SK-N-SH treated with all-trans-retinoic acid at 6 μM for 48 hours (cell line): ENCODE data around the gene AOPEP.

Experiments used
- ARNTL ChIP-seq: fragments of 450-650 bp; formaldehyde crosslinking; IDR thresholded peaks from 2 replicates; pipeline ENCODE4 v1.5.0; 2020; ENCODE audit warnings: low read depth, mild to moderate bottlenecking, moderate library complexity, borderline replicate concordance
- BACH2 ChIP-seq: fragments of 250-450 bp; sonication (Bioruptor Pico); IDR thresholded peaks from 2 replicates; pipeline ENCODE4 v1.9.0; 2021; ENCODE audit warnings: mild to moderate bottlenecking, borderline replicate concordance
- ESRRG ChIP-seq: fragments of 250-450 bp; sonication (Bioruptor Pico); IDR thresholded peaks from 2 replicates; pipeline ENCODE4 v1.6.1; 2021; ENCODE audit warnings: mild to moderate bottlenecking
- GLIS3 ChIP-seq: fragments of 250-450 bp; sonication (Bioruptor Pico); IDR thresholded peaks from 2 replicates; pipeline ENCODE4 v1.5.0; 2020; ENCODE audit warnings: mild to moderate bottlenecking, moderate library complexity
- OSR1 ChIP-seq: fragments of 250-450 bp; sonication (Bioruptor Pico); IDR thresholded peaks from 2 replicates; pipeline ENCODE4 v1.8.0; 2022; ENCODE audit warnings: moderate library complexity, mild to moderate bottlenecking, inconsistent platforms
- RARB ChIP-seq: fragments of 250-450 bp; sonication (Bioruptor Pico); IDR thresholded peaks from 2 replicates; pipeline ENCODE4 v1.8.0; 2021; ENCODE audit warnings: mild to moderate bottlenecking, moderate library complexity
- TCF4 ChIP-seq: fragments of 250-450 bp; sonication (Bioruptor Pico); IDR thresholded peaks from 2 replicates; pipeline ENCODE4 v1.8.0; 2021; ENCODE audit warnings: mild to moderate bottlenecking, moderate library complexity, borderline replicate concordance
- ZFP3 ChIP-seq: fragments of 250-450 bp; sonication (Bioruptor Pico); IDR thresholded peaks from 2 replicates; pipeline ENCODE4 v1.5.0; 2020; ENCODE audit warnings: mild to moderate bottlenecking, moderate library complexity
- ZFP30 ChIP-seq: fragments of 450-650 bp; formaldehyde crosslinking; IDR thresholded peaks from 2 replicates; pipeline ENCODE4 v1.5.0; 2022; ENCODE audit warnings: mild to moderate bottlenecking, moderate library complexity
- ZNF565 ChIP-seq: fragments of 450-650 bp; formaldehyde crosslinking; conservative IDR thresholded peaks from 2 replicates; pipeline ENCODE4 v1.5.0; 2020; ENCODE audit warnings: low read depth, mild to moderate bottlenecking, moderate library complexity
- ZNF70 ChIP-seq: fragments of 450-650 bp; formaldehyde crosslinking; IDR thresholded peaks from 2 replicates; pipeline ENCODE4 v1.5.0; 2020; ENCODE audit warnings: mild to moderate bottlenecking, moderate library complexity
- TF ChIP-seq, protein P1 (sequence below): fragments of 250-450 bp; sonication (Bioruptor Pico); IDR thresholded peaks from 2 replicates; pipeline ENCODE4 v1.5.1; 2020; ENCODE audit warnings: low read depth, mild to moderate bottlenecking, moderate library complexity
- TF ChIP-seq, protein P2 (sequence below): fragments of 250-450 bp; sonication (Bioruptor Pico); IDR thresholded peaks from 2 replicates; pipeline ENCODE4 v1.8.0; 2020; ENCODE audit warnings: mild to moderate bottlenecking, moderate library complexity, borderline replicate concordance

DNA sequence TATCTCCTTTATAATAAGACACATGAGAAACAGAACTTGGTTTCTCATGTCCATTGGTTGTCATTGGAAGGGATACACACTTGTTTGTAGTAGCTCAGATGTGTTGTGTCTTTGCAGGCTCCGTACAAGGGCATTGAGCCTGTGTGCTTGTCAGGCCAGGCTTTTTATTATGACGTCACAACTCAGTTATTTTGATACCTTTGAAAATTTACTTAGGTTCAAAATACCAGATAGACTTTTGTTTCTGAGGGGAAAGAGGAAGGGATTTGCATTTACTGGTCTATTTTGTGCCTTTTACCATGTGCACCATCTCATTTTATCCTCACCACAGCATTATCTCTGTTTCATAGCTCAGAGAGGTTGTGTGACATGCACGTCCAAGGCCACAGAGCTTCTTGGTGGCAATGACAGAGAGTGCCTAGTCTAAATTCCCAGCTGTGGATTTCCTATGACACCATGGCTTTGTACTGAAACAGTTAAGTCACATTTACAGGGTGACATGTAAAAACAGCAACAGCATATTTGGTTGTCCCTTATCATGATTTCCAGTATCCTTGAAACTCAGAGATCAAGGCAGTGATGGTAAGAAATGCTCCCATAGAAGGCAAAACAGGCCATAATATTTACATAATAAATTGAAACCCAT is 268.7 kb downstream of the AOPEP start:
- TF ChIP-seq, protein P1, sequence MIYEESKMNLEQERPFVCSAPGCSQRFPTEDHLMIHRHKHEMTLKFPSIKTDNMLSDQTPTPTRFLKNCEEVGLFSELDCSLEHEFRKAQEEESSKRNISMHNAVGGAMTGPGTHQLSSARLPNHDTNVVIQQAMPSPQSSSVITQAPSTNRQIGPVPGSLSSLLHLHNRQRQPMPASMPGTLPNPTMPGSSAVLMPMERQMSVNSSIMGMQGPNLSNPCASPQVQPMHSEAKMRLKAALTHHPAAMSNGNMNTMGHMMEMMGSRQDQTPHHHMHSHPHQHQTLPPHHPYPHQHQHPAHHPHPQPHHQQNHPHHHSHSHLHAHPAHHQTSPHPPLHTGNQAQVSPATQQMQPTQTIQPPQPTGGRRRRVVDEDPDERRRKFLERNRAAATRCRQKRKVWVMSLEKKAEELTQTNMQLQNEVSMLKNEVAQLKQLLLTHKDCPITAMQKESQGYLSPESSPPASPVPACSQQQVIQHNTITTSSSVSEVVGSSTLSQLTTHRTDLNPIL (CRISPR knock-in tag), result no peak
- no peak for TF ChIP-seq ZNF70
- TF ChIP-seq ESRRG (CRISPR knock-in tag), result no peak
- TF ChIP-seq, protein P2, sequence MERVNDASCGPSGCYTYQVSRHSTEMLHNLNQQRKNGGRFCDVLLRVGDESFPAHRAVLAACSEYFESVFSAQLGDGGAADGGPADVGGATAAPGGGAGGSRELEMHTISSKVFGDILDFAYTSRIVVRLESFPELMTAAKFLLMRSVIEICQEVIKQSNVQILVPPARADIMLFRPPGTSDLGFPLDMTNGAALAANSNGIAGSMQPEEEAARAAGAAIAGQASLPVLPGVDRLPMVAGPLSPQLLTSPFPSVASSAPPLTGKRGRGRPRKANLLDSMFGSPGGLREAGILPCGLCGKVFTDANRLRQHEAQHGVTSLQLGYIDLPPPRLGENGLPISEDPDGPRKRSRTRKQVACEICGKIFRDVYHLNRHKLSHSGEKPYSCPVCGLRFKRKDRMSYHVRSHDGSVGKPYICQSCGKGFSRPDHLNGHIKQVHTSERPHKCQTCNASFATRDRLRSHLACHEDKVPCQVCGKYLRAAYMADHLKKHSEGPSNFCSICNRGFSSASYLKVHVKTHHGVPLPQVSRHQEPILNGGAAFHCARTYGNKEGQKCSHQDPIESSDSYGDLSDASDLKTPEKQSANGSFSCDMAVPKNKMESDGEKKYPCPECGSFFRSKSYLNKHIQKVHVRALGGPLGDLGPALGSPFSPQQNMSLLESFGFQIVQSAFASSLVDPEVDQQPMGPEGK (CRISPR knock-in tag), result no peak
- no peak for TF ChIP-seq ARNTL (CRISPR knock-in tag)
- TF ChIP-seq ZFP30, result no peak
- no peak for TF ChIP-seq ZFP3 (CRISPR knock-in tag)
- TF ChIP-seq ZNF565, result no peak
- no peak for TF ChIP-seq RARB (CRISPR knock-in tag)
- no peak for TF ChIP-seq OSR1 (CRISPR knock-in tag)
- TF ChIP-seq GLIS3, result no peak
- TF ChIP-seq TCF4 (CRISPR knock-in tag), result no peak
- no peak for TF ChIP-seq BACH2 (CRISPR knock-in tag)
